Caco-2 (cell line): ENCODE results near the gene EPX. TPM values are rescaled to one million over a fixed set of nuclear protein-coding genes. Genes with fewer than 3 reads are reported as not detected.

ENCODE experiments used
- BruUV-seq: library from RNA; stranded (reverse); fragments of 400-500 nt; replicated peaks from 2 replicates; lab custom pipeline; 2021; lab: Mats Ljungman, UMichigan
- CTCF ChIA-PET: fragments of 300-600 bp; sonication (Branson Sonifier 250); formaldehyde crosslinking; loops from one replicate; lab custom pipeline; 2022; ENCODE audit warnings: antibody characterized with exemption; lab: Charles Lee
- POLR2A ChIA-PET: fragments of 300-600 bp; sonication (Branson Sonifier 250); formaldehyde crosslinking; loops from one replicate; lab custom pipeline; 2022; ENCODE audit warnings: antibody characterized with exemption; lab: Charles Lee
- DNase-seq, 2 experiments: peaks; one replicate each; pipeline versions ENCODE4 v3.0.0 to v3.0.0-alpha.2; 2020 to 2022
- H3K27me3 ChIP-seq: replicated peaks from 2 replicates; pipeline ENCODE4 v1.6.0; 2011; ENCODE audit warnings: low read length; ENCODE audit not compliant: control insufficient read depth, insufficient read depth
- H3K36me3 ChIP-seq: 2 replicates; pipeline ENCODE4 v1.5.1; 2011; ENCODE audit warnings: low read length; ENCODE audit not compliant: control insufficient read depth, insufficient read depth
- H3K4me1 ChIP-seq: fragments of 250-450 bp; sonication (Bioruptor Pico); 2 replicates; pipeline ENCODE4 v1.5.1; 2020; ENCODE audit warnings: mild to moderate bottlenecking
- H3K4me3 ChIP-seq: 2 replicates; pipeline ENCODE4 v1.5.1; 2011; ENCODE audit warnings: low read depth, mild to moderate bottlenecking, control low read depth, low read length
- H3K9me3 ChIP-seq: fragments of 250-450 bp; sonication (Bioruptor Pico); 2 replicates; pipeline ENCODE4 v1.5.1; 2020; ENCODE audit warnings: mild to moderate bottlenecking, moderate library complexity
- H3K27ac Mint-ChIP-seq: one replicate; pipeline ENCODE4 v1.8.0; 2022; ENCODE audit warnings: mixed read lengths; ENCODE audit not compliant: unreplicated experiment
- H3K27me3 Mint-ChIP-seq: one replicate; pipeline ENCODE4 v1.8.0; 2022; ENCODE audit warnings: mixed read lengths; ENCODE audit not compliant: insufficient read depth, unreplicated experiment
- H3K36me3 Mint-ChIP-seq: one replicate; pipeline ENCODE4 v1.8.0; 2022; ENCODE audit warnings: mild to moderate bottlenecking, mixed read lengths; ENCODE audit not compliant: insufficient read depth, unreplicated experiment
- H3K4me1 Mint-ChIP-seq: one replicate; pipeline ENCODE4 v1.8.0; 2022; ENCODE audit warnings: low read depth, mixed read lengths; ENCODE audit not compliant: unreplicated experiment
- H3K4me3 Mint-ChIP-seq: one replicate; pipeline ENCODE4 v1.8.0; 2022; ENCODE audit warnings: mild to moderate bottlenecking, moderate library complexity, mixed read lengths; ENCODE audit not compliant: unreplicated experiment
- H3K9me3 Mint-ChIP-seq: one replicate; pipeline ENCODE4 v1.8.0; 2022; ENCODE audit warnings: mixed read lengths; ENCODE audit not compliant: unreplicated experiment
- intact Hi-C: fragments of 100-400 bp; cut with micrococcal nuclease; formaldehyde crosslinking; loops from one replicate; pipeline ENCODE4 v1.10.0; 2022; ENCODE audit not compliant: unreplicated experiment
- total RNA-seq: library from RNA; stranded (reverse); gene quantifications from 2 replicates; pipeline ENCODE4 v1.2.3, GENCODE V29; 2022
- TF ChIP-seq, protein P1 (sequence below), 2 experiments: fragments of 200-600 bp in 1 of 2; IDR thresholded peaks; 1 replicate in 1 of 2; 2 replicates in 1 of 2; pipeline versions ENCODE4 v1.5.1 to v1.8.0; 2011 to 2022; ENCODE audit warnings: antibody characterized with exemption in 1 of 2, control low read depth in 1 of 2, inconsistent platforms in 1 of 2, low read depth in 1 of 2, low read length in 1 of 2, mild to moderate bottlenecking in 1 of 2, moderate library complexity in 1 of 2; ENCODE audit not compliant: insufficient read depth in 1 of 2, severe bottlenecking in 1 of 2, unreplicated experiment in 1 of 2

Gene EPX
- total RNA-seq, 1 experiment from 2014 or later, result not detected

DNA sequence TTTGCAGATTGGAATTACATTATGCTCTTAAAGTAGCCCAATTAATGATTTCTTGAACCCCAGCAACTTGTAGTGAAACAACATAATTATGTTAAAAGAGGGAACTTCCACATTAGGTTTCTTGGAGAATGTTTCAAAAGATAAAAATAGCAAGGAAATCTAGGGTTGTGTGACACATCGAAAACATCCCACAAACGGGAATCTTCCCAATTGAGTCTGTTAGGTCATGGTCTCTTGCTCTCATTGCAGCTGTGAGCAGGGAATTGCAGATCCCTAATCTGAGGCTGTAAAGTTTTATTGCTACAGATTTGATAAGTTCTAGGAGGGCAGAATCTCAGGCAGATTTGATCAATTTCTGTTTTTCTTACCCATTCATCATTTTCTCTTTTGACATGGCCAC, 39.1 kb downstream of the EPX start:
- no peaks in the 10 kb centered on the region for H3K4me1 Mint-ChIP-seq
- intact Hi-C loops, result no loop called here
- H3K27me3 Mint-ChIP-seq, result peaks cover 17% of the 10 kb centered on the region
- no TSS peak for BruUV-seq
- DNase-seq, result no peak
- Histone ChIP-seq H3K36me3 (no peaks in the 10 kb centered on the region), H3K9me3 (no peaks in the 10 kb centered on the region; the same call in 1 of the 2 replicates), H3K27me3 (no peaks in the 10 kb centered on the region; the same call in none of the 2 replicates), H3K4me1 (no peaks in the 10 kb centered on the region), H3K4me3 (no peak overlapping the region)
- POLR2A ChIA-PET, result no interaction called here
- CTCF ChIA-PET, result interaction anchor here (1.4 kb wide), 1 partner anchor 18 kb away, joined by 5 read pairs; no protein-coding TSS in a partner anchor
- no peak overlapping the region for H3K4me3 Mint-ChIP-seq
- no peaks in the 10 kb centered on the region for H3K9me3 Mint-ChIP-seq
- TF ChIP-seq, protein P1, sequence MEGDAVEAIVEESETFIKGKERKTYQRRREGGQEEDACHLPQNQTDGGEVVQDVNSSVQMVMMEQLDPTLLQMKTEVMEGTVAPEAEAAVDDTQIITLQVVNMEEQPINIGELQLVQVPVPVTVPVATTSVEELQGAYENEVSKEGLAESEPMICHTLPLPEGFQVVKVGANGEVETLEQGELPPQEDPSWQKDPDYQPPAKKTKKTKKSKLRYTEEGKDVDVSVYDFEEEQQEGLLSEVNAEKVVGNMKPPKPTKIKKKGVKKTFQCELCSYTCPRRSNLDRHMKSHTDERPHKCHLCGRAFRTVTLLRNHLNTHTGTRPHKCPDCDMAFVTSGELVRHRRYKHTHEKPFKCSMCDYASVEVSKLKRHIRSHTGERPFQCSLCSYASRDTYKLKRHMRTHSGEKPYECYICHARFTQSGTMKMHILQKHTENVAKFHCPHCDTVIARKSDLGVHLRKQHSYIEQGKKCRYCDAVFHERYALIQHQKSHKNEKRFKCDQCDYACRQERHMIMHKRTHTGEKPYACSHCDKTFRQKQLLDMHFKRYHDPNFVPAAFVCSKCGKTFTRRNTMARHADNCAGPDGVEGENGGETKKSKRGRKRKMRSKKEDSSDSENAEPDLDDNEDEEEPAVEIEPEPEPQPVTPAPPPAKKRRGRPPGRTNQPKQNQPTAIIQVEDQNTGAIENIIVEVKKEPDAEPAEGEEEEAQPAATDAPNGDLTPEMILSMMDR (IDR thresholded peaks at IDR 0.05; ENCODE audit: insufficient read depth in 1 of 2, low read depth in 1 of 2, low read length in 1 of 2, severe bottlenecking in 1 of 2, unreplicated experiment in 1 of 2), result no peak
- H3K27ac Mint-ChIP-seq, result no peak overlapping the region
- no peaks in the 10 kb centered on the region for H3K36me3 Mint-ChIP-seq

DNA sequence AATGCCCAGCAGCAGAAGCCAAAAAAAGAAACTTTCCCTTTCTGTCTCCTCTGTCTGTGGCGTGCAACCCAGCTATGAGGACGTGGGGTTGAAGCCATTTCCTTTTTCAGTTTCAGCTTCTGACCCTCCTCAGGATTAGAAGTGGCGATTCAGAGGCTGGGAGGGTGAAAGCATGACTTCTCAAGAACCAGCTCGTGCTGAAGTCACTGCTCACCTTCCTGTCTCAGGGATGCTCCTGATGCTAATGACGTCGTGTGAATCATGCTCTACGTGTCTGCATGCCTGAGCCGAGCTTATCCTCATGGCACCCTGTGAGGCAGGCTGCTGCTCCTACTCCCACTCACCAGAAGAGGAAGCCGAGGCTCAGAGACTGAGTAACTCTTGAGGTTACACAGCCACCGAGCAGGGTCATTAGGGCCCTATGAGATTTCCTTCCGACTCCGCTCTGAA, 40.2 kb downstream of the EPX start:
- Mint-ChIP-seq H3K36me3 (no peaks in the 10 kb centered on the region), H3K27me3 (peaks cover 17% of the 10 kb centered on the region), H3K27ac (no peak overlapping the region), H3K4me1 (no peaks in the 10 kb centered on the region), H3K9me3 (no peaks in the 10 kb centered on the region), H3K4me3 (no peak overlapping the region)
- Histone ChIP-seq H3K9me3 (no peaks in the 10 kb centered on the region; the same call in 1 of the 2 replicates), H3K27me3 (no peaks in the 10 kb centered on the region; the same call in none of the 2 replicates), H3K4me3 (no peak overlapping the region), H3K36me3 (no peaks in the 10 kb centered on the region), H3K4me1 (no peaks in the 10 kb centered on the region)
- DNase-seq, result no peak
- no TSS peak for BruUV-seq
- CTCF ChIA-PET, result interaction anchor here (0.7 kb wide), 1 partner anchor 111 kb away, joined by 3 read pairs; no protein-coding TSS in a partner anchor
- TF ChIP-seq, protein P1 (IDR thresholded peaks at IDR 0.05; ENCODE audit: insufficient read depth in 1 of 2, low read depth in 1 of 2, low read length in 1 of 2, severe bottlenecking in 1 of 2, unreplicated experiment in 1 of 2), result no peak
- POLR2A ChIA-PET, result no interaction called here
- intact Hi-C loops, result no loop called here

DNA sequence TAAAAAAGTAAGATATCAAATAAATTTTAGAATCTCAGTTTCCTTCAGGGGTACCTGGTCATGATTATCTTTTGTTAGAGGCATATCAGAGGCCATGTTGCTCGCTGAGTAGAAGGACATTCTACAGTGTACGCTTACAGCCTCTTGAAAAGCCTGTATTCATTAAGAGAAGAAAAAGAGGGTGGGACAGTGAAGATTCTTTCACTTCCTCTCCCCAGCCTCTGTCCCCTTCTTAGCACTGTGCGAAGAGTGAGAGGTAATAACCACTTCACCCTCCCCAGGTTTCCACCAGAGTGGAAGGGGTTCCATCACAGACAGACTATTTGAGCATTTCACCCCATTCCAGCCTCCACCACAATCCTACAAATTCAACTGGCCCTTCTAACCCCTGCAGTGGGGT, 41.0 kb downstream of the EPX start:
- BruUV-seq, result no TSS peak
- no peaks in the 10 kb centered on the region; the same call in none of the 2 replicates for H3K27me3 ChIP-seq
- Mint-ChIP-seq H3K4me3 (no peak overlapping the region), H3K4me1 (no peaks in the 10 kb centered on the region), H3K27me3 (peaks cover 17% of the 10 kb centered on the region), H3K9me3 (no peaks in the 10 kb centered on the region), H3K27ac (no peak overlapping the region), H3K36me3 (no peaks in the 10 kb centered on the region)
- no peaks in the 10 kb centered on the region; the same call in 1 of the 2 replicates for H3K9me3 ChIP-seq
- TF ChIP-seq, protein P1 (IDR thresholded peaks at IDR 0.05; ENCODE audit: insufficient read depth in 1 of 2, low read depth in 1 of 2, low read length in 1 of 2, severe bottlenecking in 1 of 2, unreplicated experiment in 1 of 2), result no peak
- POLR2A ChIA-PET, result no interaction called here
- H3K4me1 ChIP-seq, result no peaks in the 10 kb centered on the region
- intact Hi-C loops, result no loop called here
- CTCF ChIA-PET, result no interaction called here
- DNase-seq, result no peak
- H3K4me3 ChIP-seq, result no peak overlapping the region
- H3K36me3 ChIP-seq, result no peaks in the 10 kb centered on the region
